Ramos (cell line): ENCODE results near the gene CDKN2D.
"Not testable (repeated sequence)": the region's sequence is repeated elsewhere in the genome, so short reads cannot be mapped to it uniquely, and the experiment has no call there.

Source experiments
- in situ Hi-C: fragments of 300-500 bp; cut with MboI; formaldehyde crosslinking; loops from one replicate; pipeline ENCODE4 v1.14.3; 2022; ENCODE audit warnings: low sequenced_read_pairs; ENCODE audit not compliant: unreplicated experiment

The CDKN2D gene

GRCh38 chr19:10583036-10583776, 14.4 kb upstream of the CDKN2D start:
- in situ Hi-C loops = loop anchor here (5.0 kb wide), 2 partner anchors 59 to 114 kb away; no protein-coding TSS in a partner anchor

- in situ Hi-C loops = loop anchor here (5.0 kb wide), 2 partner anchors 60 to 115 kb away; no protein-coding TSS in a partner anchor
Measured at GRCh38 chr19:10582091-10582490, 13.3 kb upstream of the CDKN2D start.

DNA sequence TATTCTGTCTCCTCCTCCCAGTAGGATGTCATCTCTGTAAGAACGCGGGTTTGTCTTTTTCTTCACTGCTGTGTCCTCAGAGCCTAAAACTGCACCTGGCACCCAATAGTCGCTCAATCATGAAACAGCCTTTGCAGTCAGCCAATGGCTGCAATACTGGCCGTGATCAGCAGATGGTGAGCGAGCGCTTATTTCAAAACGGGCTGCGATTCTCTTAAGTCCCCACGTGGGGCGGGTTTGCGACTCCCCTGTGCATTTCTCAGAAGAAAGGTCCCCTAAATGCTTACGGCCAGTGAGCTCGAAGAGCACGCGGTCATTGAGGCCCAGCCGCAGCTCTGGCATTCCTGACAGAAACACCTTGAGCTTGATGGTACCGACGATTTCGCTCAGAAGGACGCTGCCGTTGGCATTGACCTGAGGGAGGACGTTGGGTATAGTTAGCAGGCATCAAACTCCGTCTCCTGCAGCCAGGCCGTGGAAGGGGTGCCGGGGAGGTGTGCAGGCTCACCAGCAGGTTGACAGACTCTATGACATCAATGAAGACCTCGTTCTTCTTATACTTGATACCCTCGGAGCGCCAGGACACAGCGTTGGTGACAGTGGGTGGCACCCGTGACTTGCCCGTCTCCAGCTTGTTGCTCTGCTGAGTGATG, 12.3 kb upstream of the CDKN2D start:
- in situ Hi-C loops = loop anchor here (5.0 kb wide), 2 partner anchors 61 to 116 kb away; no protein-coding TSS in a partner anchor

GRCh38 chr19:10577951-10578350, 9.2 kb upstream of the CDKN2D start:
- in situ Hi-C loops = no loop called here

DNA sequence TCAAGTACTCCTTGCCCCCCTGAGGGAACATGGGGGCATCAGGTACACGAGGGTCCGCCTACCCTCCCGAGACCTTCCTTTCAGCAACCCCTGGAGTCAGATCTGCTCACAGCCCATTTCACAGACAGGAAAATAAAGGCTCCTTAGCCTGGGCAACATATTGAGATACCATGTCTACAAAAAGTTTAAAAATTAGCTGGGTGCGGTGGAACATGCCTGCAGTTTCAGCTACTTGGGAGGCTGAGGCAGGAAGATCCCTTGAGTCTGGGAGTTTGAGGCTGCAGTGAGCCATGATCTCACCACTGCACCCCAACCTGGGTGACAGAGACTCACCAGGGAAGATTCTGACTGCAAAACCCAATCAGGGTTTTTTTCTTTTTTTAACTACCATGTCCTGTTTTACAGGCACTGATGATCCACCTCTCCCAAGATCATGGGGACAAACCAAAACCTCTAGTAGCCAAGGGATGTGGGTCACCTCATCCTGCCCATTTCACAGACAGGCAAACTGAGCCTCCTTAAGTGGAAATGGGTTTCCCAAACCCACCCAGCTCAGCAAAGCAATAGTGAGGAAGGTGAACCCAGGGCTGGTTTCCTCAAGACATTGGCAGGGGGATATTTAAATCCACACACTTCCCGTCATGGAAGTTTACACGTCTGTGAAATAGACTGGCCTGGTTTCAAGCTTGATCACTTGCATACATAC, 6.4 kb upstream of the CDKN2D start:
- in situ Hi-C loops = no loop called here

DNA sequence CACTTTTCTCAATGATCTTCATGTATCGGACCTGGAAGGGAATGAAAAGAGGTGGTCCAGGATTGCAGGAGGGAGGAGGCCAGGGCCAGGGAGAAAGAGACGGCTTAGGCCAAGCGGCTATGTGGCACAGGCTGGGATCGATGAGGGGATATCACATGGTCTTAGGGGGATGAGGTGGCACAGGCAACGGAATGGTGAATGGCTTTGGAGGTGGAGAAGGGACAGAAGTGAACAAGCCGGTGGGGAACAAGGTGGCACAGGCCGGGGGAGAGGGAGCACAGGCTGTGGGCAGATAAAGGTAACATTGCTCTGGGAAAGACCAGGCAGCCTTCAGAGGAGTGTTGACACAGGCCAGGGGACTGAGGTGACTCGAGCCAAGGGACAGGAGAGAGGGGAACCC, 5.7 kb upstream of the CDKN2D start:
- in situ Hi-C loops = no loop called here

- in situ Hi-C loops = not testable (repeated sequence)
Measured at GRCh38 chr19:10573793-10574192, 5.0 kb upstream of the CDKN2D start.

DNA sequence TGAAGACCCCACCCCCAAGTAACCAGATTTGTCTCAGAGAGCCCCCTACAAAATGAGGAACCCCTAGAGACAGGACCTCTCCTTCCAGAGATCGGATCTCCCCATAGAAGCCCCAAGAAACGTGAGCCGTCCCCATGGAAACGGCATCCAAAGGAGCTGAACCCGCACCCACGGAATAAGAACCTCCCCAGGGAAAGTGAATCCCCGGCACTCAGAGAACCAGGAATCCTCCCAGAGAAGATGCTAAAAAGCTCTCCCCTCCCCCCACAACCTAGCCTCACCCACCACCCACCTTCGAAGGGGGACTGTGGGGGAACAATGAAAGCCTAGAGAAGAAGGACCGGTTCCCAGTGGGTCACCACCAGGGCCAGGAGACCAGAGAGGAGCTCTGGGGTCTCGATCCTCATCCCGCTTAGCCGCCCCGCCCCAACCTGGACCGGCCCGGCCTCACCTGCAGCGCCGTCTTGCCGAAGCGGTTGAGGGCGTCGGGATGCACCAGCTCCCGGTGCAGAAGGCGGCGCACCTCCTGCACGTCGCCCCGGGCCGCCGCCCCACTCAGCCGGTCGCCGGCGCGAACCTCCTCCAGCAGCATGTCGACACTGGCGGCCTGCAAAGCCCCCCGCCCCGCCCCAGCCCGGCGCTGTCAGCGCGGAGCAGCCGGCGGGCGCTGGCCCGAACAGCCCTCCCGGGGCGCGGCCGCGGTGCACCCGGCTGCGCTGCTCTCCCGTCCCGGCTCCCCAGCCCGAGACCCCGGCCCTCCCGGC, 535 bp downstream of the CDKN2D start:
- in situ Hi-C loops = no loop called here

- in situ Hi-C loops = no loop called here
Measured at GRCh38 chr19:10567656-10568055, 1.1 kb downstream of the CDKN2D start.

DNA sequence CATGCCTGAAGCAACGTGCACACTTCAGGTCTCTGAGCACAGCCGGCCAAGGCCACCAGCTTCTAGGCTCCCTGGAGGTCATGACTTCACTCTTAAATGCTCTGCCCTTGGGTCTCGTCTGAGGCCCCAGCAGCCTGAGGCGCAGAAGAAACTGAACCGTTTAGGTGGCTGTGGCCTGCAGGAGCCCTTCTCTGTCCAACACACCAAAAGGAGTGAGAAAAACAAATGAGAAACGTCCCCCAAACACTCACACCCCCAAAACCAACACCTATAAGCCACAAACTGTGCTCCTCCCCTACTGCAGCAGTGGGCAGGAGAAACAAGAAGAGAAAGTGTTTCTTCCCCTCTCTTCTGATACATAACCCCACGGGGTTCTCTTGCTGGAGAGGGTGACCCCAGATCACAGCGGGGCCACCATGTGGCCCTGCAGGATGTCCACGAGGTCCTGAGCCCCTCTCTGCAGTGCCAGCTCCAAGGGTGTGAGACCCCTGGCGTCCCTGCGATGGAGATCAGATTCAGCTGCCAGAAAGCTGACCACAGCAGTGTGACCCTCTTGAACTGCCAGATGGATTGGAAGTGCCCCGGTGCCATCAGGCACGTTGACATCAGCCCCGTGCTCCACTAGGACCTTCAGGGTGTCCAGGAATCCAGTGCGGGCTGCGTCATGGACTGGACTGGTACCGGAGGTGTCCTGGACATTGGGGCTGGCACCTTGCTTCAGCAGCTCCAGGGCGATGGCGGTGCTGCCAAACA, 1.9 kb downstream of the CDKN2D start:
- in situ Hi-C loops = no loop called here

DNA sequence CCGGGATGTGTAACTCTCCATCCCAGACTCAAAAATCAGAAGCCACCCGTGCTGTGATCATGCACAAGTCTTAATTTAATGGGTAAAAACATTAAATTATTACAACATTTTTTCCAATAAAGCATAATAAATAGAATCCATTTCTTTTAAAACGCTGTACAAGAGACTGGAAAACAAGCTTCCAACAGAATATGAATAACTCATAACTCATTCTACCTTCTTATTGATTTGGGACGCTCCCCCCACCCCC, 2.4 kb downstream of the CDKN2D start:
- in situ Hi-C loops = no loop called here

- in situ Hi-C loops = no loop called here
Measured at GRCh38 chr19:10565567-10566407, 3.0 kb downstream of the CDKN2D start, which contains the start of gene KRI1. Gene KRI1 (minus strand): TSS chr19:10566010. CDS start chr19:10565999, 11 bp downstream.

- in situ Hi-C loops = no loop called here
Measured at GRCh38 chr19:10565028-10565566, 3.7 kb downstream of the CDKN2D start.

GRCh38 chr19:10562609-10563008, 6.2 kb downstream of the CDKN2D start:
- in situ Hi-C loops = no loop called here

GRCh38 chr19:10560154-10560553, 8.6 kb downstream of the CDKN2D start:
- in situ Hi-C loops = no loop called here

- in situ Hi-C loops = no loop called here
Measured at GRCh38 chr19:10557603-10558197, 11.1 kb downstream of the CDKN2D start.

DNA sequence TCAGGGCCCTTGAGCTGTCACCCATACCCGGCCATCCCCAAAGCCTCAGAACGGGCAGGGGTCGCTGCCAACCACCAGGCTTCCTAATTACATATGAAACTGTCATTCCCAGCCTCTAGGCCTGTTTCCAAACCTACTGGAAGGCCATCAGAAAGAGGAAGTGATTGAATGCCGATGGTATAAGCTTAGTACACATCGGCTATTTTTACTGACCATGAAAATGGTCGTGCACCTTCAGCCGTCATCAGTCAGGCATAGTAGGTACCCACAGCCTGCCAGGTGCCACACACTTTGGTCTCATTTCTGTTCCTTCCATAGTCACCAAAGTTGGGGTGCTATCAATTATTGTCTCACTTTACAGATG, 13.2 kb downstream of the CDKN2D start:
- in situ Hi-C loops = no loop called here
